Amniotic epithelial cell (primary cell): ENCODE measurements around the gene PNMA3.
"Not testable (repeated sequence)": the region's sequence is repeated elsewhere in the genome, so short reads cannot be mapped to it uniquely, and the experiment has no call there.

Source experiments
- DNase-seq: peaks from one replicate; pipeline ENCODE4 v3.0.0-alpha.2; 2010; ENCODE audit warnings: low read depth

PNMA3 gene

DNA sequence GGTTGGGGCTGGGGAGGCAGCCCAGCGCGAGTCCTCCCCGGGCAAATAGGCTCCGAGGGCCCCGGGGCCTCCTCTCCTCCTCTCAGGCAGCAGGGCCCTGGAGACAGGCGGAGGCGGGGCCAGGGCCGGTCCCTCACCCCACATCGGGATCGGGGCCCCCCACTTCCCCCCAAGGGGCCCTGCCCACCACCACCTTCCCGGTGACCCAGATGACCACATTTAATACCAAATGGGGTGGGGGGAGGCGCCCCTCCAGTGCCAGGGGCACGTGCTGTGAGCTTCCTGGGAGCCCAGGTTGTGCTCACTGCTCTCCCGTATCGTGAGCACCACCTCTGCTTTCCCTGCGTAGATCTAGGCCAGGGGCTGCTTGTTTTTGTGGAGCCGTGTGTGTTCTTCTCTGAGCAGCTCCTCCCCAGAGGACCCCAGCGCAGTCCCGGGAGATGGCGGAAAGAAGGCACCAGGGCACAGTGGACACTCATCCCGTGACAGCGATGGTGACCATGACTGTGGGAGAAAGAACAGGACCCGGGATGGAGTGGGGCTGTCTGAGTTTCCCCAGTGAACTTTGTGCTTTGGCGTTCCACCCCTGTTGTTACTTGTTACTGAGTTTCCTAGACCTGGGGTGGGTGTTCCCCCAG is 18.1 kb downstream of the PNMA3 start:
- no peak for DNase-seq

DNA sequence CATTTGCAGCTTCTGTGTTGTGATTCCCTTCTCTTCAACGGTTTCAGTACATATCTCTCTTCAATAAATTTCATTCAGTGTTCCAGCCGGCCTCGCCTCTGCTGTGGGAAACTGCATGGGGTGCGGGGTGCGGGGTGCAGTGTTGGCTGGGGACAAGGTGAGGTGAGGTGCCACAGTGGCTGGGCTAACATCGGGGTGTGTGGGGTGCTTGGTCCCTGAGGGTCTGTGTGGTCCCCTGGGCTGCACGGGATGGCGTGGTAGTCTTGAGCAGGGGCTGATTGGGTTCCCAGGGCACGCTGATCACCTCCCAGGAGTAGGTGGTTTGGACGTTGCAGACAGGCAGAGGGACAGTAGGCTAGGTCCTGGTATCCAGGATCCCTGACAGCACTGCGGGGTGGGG is 18.7 kb downstream of the PNMA3 start:
- DNase-seq, result no peak

DNA sequence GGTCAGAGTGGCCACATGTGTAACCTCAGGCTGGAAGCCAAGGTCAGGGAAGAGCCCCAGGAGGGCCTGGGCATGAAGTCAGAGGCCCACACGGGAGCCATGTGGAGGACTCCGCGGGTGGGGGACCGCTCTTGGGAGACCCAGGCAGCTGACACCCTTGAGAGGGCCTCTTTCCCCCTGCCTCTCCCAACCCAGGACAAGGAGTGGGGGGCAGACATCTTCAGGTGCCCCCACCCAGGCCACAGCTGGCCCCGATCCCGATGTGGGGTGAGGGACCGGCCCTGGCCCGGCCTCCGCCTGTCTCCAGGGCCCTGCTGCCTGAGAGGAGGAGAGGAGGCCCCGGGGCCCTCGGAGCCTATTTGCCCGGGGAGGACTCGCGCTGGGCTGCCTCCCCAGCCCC is 19.1 kb downstream of the PNMA3 start:
- DNase-seq, result no peak

DNA sequence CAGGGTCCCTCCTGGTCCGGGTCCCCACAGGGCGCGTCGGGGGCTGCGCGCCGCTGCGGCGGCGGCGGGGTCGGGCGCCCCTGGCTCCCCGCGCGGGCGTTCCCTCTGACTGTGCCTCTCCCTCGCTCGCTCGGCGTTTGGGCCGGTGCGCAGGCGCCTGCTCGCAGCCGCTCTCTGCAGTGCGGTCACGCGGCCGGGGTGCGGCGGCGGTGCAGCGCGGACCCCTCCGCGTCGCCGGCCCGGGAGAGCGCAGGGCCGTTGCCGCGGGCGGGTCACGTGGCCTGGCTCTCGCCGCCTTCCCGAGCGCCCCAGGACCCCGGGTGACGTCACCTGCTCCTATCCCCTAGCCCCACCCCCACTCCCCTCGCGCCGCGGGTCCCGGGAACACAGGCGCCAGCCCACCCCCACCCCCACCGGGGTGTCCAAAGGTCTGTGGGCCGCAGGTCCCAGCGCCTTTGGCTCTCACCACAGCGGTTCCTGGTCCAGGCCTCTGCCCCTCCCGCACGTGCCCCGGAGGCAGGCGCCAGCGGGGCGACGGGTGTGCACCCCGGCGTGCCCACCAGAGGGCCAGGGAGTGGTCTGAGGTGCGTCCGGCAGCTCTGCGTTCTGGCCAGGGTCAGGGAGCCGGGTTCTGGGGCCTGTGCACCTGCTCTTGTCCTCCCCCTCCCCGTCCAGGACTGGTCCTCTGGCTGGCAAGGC is 21.3 kb downstream of the PNMA3 start:
- not testable (repeated sequence) for DNase-seq

DNA sequence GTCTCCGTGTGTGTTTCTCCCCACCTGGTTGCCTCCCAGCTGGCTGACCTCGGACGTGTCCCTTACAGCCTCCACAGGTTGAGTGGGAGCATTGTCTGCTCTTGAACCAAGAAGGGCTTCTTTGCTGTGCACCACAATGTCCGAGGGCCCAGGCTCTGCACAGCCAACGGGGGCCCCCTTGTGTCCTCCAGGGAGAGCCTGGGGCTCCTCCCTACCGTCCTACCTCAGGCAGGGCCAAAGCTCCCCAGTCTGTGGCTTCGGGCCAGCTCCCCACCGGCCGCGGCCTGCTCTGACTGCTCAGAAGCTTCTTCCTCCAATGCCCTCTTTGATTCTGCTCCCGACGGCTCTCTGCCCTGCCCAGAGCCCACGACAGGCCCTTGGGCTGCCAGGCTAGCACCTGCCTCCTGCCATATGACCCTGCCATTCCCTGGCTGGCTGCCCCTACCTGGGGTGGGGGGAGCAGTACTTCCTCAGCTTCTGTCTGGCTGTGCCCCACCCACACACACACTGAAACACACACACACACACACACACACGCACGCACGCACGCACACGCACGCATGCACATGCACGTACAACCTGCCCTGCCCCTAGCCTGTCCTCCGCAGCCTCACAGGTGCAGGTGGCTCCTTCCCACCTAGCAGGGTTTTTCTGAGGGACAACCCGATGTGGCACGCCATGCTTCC is 27.1 kb downstream of the PNMA3 start:
- DNase-seq, result not testable (repeated sequence)

DNA sequence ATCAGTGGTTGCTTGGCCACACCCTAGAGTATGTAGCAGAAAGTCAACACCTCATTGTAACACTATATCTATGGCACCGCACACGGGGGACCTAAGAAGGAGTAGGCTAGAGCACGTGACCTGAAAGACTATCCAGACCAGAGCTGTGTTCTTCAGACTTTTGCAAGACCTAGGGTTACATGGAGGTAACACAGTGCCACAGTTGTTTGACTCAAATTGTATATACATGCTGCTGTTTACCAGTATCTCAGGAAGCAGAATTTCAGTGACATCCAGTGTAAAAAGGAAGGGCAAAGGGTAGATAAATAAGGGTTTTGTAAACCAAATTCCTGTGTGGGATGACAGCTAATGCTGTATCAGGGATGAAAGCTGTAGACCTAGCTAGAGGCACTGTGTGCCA is 46.1 kb downstream of the PNMA3 start:
- no peak for DNase-seq

DNA sequence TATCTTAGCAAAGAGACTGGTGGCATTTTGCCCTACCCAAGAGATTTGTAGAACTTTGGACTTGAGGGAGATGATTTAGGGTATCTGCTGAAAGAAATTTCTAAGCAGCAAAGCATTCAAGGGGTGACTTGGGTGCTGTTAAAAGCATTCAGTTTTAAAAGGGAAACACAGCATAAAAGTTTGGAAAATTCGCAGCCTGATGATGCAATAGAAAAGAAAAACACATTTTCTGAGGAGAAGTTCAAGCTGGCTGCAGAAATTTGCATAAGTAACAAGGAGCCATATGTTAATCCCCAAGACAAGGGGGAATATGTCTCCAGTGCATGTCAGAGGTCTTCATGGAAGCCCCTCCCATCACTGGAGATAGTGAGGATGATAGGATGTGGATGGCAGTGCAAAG is 48.7 kb downstream of the PNMA3 start:
- not testable (repeated sequence) for DNase-seq

DNA sequence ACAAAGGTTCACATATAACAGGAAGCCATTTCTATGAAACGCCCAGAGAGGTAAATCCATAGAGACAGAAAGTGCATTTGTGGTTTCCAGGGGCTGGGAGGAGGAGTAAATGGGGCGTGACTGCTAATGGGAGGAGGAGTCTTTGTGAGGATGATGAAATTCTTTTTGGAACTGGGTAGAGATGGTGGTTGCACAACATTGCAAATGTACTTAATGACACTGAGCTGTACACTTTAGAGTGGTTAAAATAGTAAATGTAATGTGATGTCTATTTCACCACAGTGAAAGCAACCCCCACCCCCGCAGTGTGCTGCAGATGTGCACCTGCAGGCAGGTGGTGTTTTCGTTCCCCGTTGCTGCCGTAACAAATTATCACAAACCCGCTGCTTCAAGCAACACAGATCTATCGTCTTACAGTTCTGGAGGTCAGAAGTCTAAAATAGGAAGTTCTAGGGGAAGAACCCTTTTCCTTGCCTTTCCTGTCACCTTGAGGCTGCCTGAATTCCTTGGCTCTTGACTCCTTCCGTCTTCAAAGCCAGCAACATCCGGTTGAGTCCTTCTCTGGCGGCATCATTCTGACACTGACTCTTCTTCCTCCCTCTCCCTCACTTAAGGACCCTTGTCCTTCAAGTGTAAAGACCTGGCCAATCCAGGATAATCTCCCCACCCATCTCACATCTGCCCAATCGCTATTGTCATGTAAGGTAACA is 50.0 kb downstream of the PNMA3 start:
- not testable (repeated sequence) for DNase-seq
